HG03066 (cell line): ENCODE data around the gene SPPL3.
"Not testable (repeated sequence)": the region's sequence is repeated elsewhere in the genome, so short reads cannot be mapped to it uniquely, and the experiment has no call there.

ENCODE experiments used
- ATAC-seq: cut with Tn5 transposase; IDR thresholded peaks from one replicate; pipeline ENCODE4 v1.9.1; 2021; ENCODE audit warnings: low read depth; ENCODE audit not compliant: unreplicated experiment

SPPL3 gene

GRCh38 chr12:120921637-120922036 lies 17.5 kb upstream of the SPPL3 start:
- no peak for ATAC-seq

DNA sequence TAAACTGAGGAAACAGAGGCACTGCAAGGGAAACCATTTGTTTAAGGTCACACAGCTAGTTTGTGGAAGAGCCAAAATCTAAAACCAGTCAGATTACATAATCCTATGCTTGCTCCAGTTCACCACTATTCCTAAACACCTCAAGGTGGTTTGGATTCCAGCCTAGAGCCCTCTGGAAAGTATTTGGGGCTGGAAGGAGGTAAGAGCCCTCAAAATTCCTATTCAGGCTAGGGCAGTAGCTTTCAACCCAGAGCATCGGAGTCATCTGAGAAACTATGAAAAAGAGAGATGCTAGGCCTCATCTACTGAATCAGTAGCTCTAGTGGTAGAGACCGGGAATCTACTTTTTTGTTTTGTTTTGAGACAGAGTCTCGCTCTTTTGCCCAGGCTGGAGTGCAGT lies 16.0 kb upstream of the SPPL3 start:
- ATAC-seq = no peak

GRCh38 chr12:120917748-120918147 lies 13.6 kb upstream of the SPPL3 start:
- no peak for ATAC-seq

DNA sequence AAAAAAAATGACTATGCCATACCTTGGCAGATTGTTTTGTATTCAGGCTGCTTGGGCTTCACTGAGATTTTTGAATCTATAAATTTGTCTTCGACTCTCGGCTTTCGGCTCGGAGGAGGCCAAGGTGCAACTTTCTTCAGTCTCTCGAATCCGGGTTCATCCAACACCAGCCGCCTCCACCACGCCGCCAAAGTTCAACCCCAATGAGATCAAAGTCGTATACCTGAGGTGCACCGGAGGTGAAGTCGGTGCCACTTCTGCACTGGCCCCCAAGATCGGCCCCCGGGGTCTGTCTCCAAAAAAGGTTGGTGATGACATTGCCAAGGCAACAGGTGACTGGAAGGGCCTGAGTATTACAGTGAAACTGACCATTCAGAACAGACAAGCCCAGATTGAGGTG lies 12.4 kb upstream of the SPPL3 start:
- no peak for ATAC-seq

DNA sequence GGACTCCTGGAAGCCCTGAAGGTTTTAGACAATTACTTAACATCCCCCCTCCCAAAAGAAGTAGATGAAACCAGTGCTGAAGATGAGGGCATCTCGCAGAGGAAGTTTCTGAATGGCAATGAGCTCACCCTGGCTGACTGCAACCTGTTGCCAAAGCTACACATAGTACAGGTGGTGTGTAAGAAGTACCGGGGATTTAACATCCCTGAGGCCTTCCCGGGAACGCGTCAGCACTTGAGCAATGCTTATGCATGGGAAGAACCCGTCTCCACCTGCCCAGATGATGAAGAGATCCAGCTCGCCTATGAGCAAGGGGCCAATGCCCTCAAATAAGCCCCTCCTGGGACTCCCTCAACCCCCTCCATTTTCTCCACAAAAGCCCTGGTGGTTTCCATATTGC lies 10.6 kb upstream of the SPPL3 start:
- ATAC-seq = no peak

DNA sequence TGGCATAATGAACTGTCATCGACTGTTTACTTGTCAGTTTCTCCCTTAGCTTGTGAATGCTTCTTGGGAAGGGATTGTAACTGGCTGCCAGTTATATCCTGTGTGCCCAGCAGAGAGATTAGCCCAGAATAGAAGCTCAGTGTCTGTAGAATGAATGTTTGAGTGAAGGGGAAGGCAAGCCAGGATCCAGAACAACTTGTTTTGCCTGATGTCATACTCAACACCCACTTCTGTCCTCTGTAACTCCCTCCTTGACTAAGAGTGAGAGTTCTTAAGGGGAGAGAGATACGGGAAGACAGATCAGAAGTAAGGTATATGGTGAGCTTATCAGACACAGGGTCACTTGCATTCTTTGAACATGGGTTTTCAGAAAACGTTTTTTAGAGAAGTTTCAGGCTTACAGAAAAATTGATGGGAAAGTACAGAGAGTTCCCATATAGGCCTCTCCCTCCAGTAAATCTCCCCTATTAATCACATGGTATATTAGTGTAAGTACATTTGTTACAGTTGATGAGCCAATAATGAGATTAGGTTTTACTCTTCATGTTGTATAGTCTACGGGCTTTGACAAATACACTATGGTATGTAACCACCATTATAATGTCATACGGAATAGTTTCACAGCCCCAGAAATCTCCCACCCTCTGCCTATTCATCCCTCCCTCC lies 5.6 kb upstream of the SPPL3 start:
- no peak for ATAC-seq

- ATAC-seq = no peak
Observed at GRCh38 chr12:120905856-120906384, 1.8 kb upstream of the SPPL3 start.

DNA sequence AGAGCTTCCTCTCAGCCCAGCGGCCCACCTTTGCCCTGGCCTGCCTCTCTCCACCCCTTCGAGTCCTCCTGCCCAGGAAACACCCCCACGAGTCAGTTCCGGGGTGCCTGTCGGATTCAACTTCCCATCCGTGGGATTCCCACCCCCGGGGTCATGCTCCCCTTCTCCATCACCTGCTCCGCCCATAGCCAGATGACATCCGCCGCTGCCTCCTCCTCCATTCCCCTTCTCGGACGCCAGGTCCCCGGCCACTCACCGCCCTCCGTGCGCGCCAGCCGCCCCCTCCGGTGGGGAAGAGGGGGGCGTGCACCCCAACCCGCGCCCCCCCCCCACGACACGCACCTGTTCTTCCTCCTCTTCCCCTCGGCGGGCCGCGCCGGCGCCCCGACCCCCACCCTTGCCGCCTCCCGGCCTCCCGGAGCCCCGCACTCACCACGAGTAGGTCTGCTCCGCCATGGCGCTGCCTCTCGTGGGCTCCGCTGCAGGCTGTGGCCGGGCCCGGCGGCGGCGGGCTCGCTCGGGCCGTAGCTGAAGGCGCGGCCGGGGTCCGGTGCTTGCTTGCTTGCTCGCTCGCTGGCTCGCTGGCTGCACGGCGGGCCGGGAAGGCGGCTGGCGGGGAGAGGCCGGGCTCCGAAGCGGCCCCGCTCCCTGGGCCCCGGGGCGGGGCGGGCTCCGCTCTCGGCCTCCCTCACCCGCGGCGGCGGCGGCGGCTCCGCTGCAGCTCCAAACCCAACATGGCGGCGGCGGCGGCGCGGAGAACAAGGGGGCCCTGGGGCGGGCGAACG lies 554 bp downstream of the SPPL3 start:
- peak; percentile 45 for ATAC-seq

GRCh38 chr12:120902846-120903411 lies 1.2 kb downstream of the SPPL3 start:
- no peak for ATAC-seq

DNA sequence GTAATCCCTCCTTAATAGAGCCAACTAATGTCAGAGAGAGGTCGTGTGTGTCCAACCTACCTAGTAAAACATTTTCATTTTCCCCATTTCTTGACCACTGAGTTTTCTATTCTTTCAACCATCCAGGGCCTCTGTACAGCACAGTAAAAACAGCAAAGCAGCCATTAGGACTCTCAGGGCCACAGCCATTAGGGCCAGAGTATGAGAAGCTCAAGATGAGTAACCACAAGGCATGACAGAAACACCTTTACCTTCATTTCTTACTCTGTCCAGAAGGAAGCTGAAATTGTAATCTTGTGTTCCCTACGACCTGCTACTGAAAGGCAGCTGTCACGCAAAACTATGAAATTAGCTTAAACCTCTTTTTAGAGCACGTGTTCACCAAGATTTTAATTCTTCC lies 2.3 kb downstream of the SPPL3 start:
- ATAC-seq = no peak

DNA sequence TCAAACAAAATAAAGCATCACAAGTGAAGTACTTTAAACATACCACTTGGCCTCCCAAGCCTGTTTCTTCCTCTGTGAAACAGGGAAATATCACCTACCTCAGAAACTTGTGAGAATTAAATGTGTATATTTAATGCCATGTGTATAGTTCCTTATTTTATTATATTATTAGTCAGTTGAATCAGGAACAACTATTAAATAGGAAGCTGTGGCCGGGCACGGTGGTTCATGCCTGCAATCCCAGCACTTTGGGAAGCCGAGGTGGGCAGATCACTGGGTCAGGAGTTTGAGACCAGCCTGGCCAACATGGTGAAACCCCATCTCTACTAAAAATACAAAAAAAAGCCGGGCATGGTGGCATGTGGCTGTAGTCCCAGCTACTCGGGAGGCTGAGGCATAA lies 3.1 kb downstream of the SPPL3 start:
- ATAC-seq = not testable (repeated sequence)

GRCh38 chr12:120895532-120895931 lies 8.6 kb downstream of the SPPL3 start:
- ATAC-seq = no peak

DNA sequence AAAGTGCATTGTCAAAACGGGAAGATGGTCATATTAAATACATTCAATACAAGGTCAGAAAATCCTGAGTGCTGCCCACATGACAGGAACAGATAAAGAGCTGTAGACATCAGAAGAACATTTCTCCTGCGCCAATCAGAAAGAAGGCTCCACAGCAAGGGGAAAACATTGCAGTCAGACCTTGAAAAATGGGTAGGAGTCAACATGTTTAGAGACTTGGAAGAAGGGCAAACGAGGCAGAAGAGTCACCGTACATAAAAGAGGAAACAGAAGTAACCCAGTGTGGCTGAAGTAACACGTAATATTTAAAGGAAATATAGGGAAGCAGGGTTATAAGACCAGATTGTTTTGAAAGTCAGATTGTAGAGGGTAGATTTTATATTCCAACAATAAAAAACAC lies 11.9 kb downstream of the SPPL3 start:
- no peak for ATAC-seq

DNA sequence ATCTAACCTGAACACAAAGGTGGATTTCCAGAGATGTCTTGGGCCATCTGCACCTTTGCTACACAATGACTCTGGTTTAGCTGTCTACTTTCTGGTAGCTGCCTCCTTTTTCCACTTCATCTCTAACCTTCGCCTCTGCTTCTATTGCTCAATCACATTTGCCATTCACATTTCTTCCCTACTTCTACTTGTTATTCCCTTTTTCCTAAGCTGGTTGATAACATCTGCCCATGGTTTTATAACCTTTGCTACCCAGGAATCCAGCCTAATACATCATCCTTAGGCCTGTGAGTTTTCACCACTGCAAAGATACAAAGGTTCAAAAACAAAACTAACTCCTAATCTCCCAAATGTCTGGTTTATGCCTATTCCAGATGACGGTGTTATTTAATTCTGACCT lies 13.2 kb downstream of the SPPL3 start:
- ATAC-seq = no peak

GRCh38 chr12:120887253-120888043 lies 16.7 kb downstream of the SPPL3 start:
- ATAC-seq = no peak

DNA sequence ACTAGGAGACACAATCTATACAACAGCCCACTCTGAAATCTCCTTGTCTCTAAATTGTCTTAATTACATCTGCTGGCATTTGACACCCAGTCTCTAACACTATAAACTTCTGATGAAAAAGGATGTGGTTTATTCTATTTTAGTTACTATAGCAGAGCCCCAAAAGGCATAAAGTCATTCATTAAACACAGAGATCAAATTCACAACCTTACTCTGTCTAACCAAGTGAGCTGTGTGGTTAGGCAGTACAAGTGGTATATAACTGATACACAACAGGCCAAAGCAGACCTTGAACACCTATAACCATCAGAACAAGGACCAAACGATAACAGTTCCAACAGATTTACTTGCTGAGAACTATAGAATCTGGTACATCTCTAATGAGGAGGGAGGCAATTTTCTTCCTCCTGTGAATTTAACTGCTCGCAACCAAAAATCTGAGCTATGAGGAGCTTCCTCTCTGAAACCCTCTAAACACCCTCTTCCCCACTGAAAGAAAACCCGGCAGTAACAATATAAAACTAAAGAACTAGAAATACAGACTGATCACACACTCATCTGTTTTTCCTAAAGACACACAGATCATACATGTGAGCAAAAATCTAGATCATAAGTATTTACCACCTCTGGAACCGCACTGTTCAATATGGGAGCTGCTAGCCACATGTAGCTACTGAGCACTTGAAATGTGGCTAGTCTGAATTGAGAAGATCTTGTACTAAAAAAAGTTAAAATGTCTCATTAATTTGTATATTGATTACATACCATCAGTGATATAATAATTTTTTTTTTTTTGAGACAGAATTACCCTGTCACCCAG lies 17.7 kb downstream of the SPPL3 start:
- ATAC-seq = peak; percentile 76

GRCh38 chr12:120885521-120885920 lies 18.6 kb downstream of the SPPL3 start:
- no peak for ATAC-seq

DNA sequence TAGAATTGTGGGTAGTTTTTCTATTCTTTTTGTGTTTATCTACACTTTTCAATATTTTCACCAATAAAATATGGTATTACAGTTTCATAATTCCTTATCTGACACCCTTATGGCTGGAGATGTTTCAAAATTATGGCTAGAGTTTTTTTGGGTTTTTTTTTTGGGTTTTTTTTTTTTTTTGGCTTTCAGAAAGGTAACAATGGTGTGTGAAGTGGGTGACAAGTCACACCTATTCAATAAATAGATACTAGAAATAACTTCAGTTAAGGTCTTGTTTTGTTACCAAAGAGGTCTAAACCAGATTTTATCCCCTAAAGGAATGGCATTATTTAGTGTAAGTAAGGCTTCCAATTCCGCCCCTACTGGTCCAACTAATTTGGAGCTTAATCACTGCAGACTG lies 19.5 kb downstream of the SPPL3 start:
- ATAC-seq = no peak

- no peak for ATAC-seq
Observed at GRCh38 chr12:120882055-120882555, 22.1 kb downstream of the SPPL3 start.
